Neural progenitor cell (in vitro differentiated cells): ENCODE measurements around the gene STK24. TPM values are rescaled to one million over a fixed set of nuclear protein-coding genes. Genes with fewer than 3 reads are reported as not detected.

ENCODE experiments used
- DNase-seq: peaks from one replicate; pipeline ENCODE4 v3.0.0-alpha.2; 2016; ENCODE audit warnings: low spot score
- H2AFZ ChIP-seq: fragments of 200-600 bp; sonication (generic); replicated peaks from 2 replicates; pipeline ENCODE4 v1.6.1; 2016; ENCODE audit warnings: antibody characterized with exemption
- H3F3A ChIP-seq: fragments of 200-600 bp; sonication (generic); 2 replicates; pipeline ENCODE4 v1.6.1; 2016; ENCODE audit warnings: antibody characterized with exemption, low read depth
- H3K27ac ChIP-seq: fragments of 200-600 bp; sonication (generic); 2 replicates; pipeline ENCODE4 v1.5.1; 2016; ENCODE audit warnings: mild to moderate bottlenecking
- H3K27me3 ChIP-seq: fragments of 200-600 bp; sonication (generic); 2 replicates; pipeline ENCODE4 v1.6.1; 2016; ENCODE audit warnings: mild to moderate bottlenecking, moderate library complexity
- H3K36me3 ChIP-seq: fragments of 200-600 bp; sonication (generic); 2 replicates; pipeline ENCODE4 v1.5.1; 2016
- H3K4me1 ChIP-seq: fragments of 200-600 bp; sonication (generic); 2 replicates; pipeline ENCODE4 v1.6.1; 2016; ENCODE audit warnings: mixed run types
- H3K4me2 ChIP-seq: fragments of 200-600 bp; sonication (generic); 2 replicates; pipeline ENCODE4 v1.6.1; 2016
- H3K4me3 ChIP-seq: fragments of 200-600 bp; sonication (generic); 2 replicates; pipeline ENCODE4 v1.5.1; 2016
- H3K79me2 ChIP-seq: fragments of 200-600 bp; sonication (generic); 2 replicates; pipeline ENCODE4 v1.6.1; 2016; ENCODE audit warnings: low read depth
- H3K9ac ChIP-seq: fragments of 200-600 bp; sonication (generic); 2 replicates; pipeline ENCODE4 v1.6.1; 2016
- H3K9me3 ChIP-seq: fragments of 200-600 bp; sonication (generic); 2 replicates; pipeline ENCODE4 v1.5.1; 2016; ENCODE audit warnings: low read depth
- H4K20me1 ChIP-seq: fragments of 200-600 bp; sonication (generic); 2 replicates; pipeline ENCODE4 v1.6.1; 2016; ENCODE audit warnings: low read depth
- H3K27ac Mint-ChIP-seq: 3 replicates; pipeline ENCODE4 v1.8.0; 2021; ENCODE audit warnings: mixed read lengths
- H3K27me3 Mint-ChIP-seq: 2 replicates; pipeline ENCODE4 v1.8.0; 2022; ENCODE audit warnings: low read depth, mild to moderate bottlenecking, inconsistent platforms, moderate library complexity, mixed read lengths; ENCODE audit not compliant: insufficient read depth
- H3K36me3 Mint-ChIP-seq: 3 replicates; pipeline ENCODE4 v1.8.0; 2021; ENCODE audit warnings: mixed read lengths
- H3K4me1 Mint-ChIP-seq: 3 replicates; pipeline ENCODE4 v1.8.0; 2021; ENCODE audit warnings: mixed read lengths
- H3K4me3 Mint-ChIP-seq: 3 replicates; pipeline ENCODE4 v1.8.0; 2021; ENCODE audit warnings: mild to moderate bottlenecking, moderate library complexity, mixed read lengths
- H3K9me3 Mint-ChIP-seq: 3 replicates; pipeline ENCODE4 v1.8.0; 2020; ENCODE audit warnings: mixed read lengths
- EZH2 ChIP-seq: fragments of 200-600 bp; sonication (generic); IDR thresholded peaks from 2 replicates; pipeline ENCODE4 v1.6.1; 2017; ENCODE audit warnings: antibody characterized with exemption, mild to moderate bottlenecking, moderate library complexity
- EZH2phosphoT487 ChIP-seq: fragments of 200-600 bp; sonication (generic); IDR thresholded peaks from 2 replicates; pipeline ENCODE4 v1.6.1; 2017; ENCODE audit warnings: antibody characterized with exemption
- total RNA-seq: library from RNA; depleted of rRNA; stranded (reverse); fragments of >200 nt; gene quantifications from 2 replicates; pipeline ENCODE4 v1.2.3, GENCODE V29; 2015; ENCODE audit warnings: low replicate concordance
- TF ChIP-seq, protein P1 (sequence below): fragments of 200-600 bp; sonication (generic); IDR thresholded peaks from 2 replicates; pipeline ENCODE4 v1.5.1; 2017; ENCODE audit warnings: antibody characterized with exemption, mild to moderate bottlenecking

Gene STK24
- total RNA-seq, 1 donor from 2014 or later, result 330 TPM

DNA sequence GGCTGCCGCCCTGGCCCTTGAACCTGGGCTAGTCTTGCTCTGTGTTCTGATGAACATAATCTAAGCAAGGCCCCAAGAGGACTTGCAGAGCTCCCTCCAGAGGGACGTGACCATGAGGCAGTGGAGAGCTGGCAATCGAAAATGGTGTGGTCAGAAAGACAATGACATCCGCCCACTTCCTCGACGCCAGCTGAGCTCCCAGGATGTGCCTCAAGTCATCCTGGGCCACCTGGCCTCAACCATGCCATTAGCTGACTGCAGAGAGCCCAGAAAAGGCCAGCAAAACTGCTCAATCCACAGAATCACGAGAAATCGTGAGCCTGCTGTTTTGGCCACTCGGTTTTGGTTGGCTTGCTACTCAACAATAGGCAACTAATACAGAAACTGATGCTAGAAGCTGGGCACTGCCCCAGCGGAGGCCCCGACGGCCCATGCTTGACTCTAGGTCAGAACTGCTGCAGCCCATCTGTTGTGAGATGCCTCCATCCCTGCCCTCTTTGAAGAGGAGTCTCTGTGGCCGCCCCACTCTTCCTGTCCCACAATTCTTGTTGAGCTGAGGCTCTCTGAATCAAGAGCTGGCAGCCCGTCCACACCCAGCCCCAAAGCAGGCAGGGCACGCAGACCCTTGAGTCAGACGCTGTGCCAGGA, 53.3 kb downstream of the STK24 start:
- Histone ChIP-seq H3K9me3 (no peaks in the 10 kb centered on the region), H3K4me1 (peaks cover 32% of the 10 kb centered on the region), H3K27ac (no peak overlapping the region), H3K9ac (no peak overlapping the region), H4K20me1 (peaks cover 100% of the 10 kb centered on the region), H3K27me3 (no peaks in the 10 kb centered on the region), H3K4me3 (no peak overlapping the region), H3K36me3 (no peaks in the 10 kb centered on the region), H3F3A (no peaks in the 10 kb centered on the region), H2AFZ (no peak overlapping the region), H3K79me2 (peaks cover 100% of the 10 kb centered on the region), H3K4me2 (no peak overlapping the region)
- H3K27me3 Mint-ChIP-seq, result peaks cover 2% of the 10 kb centered on the region
- peaks cover 6% of the 10 kb centered on the region for H3K9me3 Mint-ChIP-seq
- peak overlapping the region; percentile 50 for H3K27ac Mint-ChIP-seq
- no peak for TF ChIP-seq EZH2phosphoT487
- no peak for TF ChIP-seq EZH2
- TF ChIP-seq, protein P1, sequence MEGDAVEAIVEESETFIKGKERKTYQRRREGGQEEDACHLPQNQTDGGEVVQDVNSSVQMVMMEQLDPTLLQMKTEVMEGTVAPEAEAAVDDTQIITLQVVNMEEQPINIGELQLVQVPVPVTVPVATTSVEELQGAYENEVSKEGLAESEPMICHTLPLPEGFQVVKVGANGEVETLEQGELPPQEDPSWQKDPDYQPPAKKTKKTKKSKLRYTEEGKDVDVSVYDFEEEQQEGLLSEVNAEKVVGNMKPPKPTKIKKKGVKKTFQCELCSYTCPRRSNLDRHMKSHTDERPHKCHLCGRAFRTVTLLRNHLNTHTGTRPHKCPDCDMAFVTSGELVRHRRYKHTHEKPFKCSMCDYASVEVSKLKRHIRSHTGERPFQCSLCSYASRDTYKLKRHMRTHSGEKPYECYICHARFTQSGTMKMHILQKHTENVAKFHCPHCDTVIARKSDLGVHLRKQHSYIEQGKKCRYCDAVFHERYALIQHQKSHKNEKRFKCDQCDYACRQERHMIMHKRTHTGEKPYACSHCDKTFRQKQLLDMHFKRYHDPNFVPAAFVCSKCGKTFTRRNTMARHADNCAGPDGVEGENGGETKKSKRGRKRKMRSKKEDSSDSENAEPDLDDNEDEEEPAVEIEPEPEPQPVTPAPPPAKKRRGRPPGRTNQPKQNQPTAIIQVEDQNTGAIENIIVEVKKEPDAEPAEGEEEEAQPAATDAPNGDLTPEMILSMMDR, result no peak
- peaks cover 74% of the 10 kb centered on the region for H3K4me1 Mint-ChIP-seq
- H3K4me3 Mint-ChIP-seq, result no peak overlapping the region
- DNase-seq, result no peak
- peaks cover 20% of the 10 kb centered on the region for H3K36me3 Mint-ChIP-seq

DNA sequence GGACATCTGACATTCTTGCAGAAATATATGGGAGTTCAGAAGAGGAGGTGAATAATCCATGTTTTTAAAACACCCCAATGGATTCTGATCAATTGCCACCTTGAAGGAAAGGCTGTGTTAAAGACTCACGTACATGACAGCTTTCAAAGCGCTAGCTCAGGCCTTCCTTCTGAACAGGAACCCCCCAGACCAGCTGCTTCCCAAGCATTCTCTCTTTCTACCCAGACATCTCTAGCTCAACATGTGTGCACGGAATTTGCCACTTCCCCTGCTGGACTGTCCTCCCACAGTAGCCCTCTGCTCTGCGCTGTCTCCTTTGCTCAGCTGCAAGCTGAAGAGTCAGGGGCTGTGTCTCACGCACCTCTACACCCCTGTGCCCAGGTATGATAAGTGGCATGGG, 54.5 kb downstream of the STK24 start:
- no peak for DNase-seq
- Mint-ChIP-seq H3K27ac (peak overlapping the region; percentile 96), H3K9me3 (no peaks in the 10 kb centered on the region), H3K4me3 (no peak overlapping the region), H3K4me1 (peaks cover 70% of the 10 kb centered on the region), H3K27me3 (peaks cover 2% of the 10 kb centered on the region), H3K36me3 (peaks cover 22% of the 10 kb centered on the region)
- H3K36me3 ChIP-seq, result no peaks in the 10 kb centered on the region
- H3K79me2 ChIP-seq, result peaks cover 100% of the 10 kb centered on the region
- no peak overlapping the region for H3K27ac ChIP-seq
- no peak overlapping the region for H3K9ac ChIP-seq
- no peaks in the 10 kb centered on the region for H3K27me3 ChIP-seq
- peaks cover 98% of the 10 kb centered on the region for H4K20me1 ChIP-seq
- no peak overlapping the region for H2AFZ ChIP-seq
- H3K4me2 ChIP-seq, result no peak overlapping the region
- peaks cover 4% of the 10 kb centered on the region for H3F3A ChIP-seq
- no peak overlapping the region for H3K4me3 ChIP-seq
- peaks cover 32% of the 10 kb centered on the region for H3K4me1 ChIP-seq
- TF ChIP-seq, protein P1, result no peak
- no peak for TF ChIP-seq EZH2
- no peaks in the 10 kb centered on the region for H3K9me3 ChIP-seq

DNA sequence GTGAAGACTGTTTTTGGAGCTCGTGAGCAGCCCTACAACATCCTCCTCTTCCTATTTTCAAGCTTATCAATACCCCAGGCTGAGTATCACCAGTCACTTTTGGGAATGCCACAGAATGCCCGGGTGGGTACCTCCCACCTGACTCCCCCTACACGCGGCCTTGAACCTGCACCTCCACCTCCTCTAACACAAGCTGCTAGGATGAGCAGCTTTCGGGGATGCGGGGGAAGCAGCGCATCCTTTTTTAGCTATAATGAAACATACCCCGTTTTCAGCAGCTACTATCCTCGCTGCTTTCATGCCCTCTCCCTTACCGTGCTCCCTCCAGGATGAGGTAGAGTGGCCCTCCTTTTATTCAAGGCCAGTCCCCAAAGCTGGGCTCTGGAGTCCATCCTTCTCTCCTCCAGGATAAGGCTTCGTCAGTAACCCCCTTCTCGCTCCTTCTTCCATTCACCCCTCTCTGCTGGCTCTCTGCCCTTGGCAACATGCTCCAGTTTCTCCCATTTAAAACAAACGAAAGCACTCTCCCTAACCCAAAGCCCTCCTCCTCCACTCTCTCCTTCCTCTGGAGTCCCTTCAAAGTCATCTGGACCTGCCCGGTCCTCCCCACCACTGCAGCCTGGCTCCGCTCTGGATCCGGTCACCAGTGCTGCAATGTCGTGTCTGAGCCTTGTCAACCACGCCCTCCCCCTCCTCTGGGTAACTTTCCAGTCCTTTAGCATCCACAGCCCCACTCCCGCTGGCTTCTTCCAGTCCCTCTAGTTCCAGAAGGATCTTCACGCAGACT, 55.3 kb downstream of the STK24 start:
- Histone ChIP-seq H3K27ac (no peak overlapping the region), H3F3A (peaks cover 11% of the 10 kb centered on the region), H3K36me3 (no peaks in the 10 kb centered on the region), H3K9ac (no peak overlapping the region), H3K27me3 (no peaks in the 10 kb centered on the region), H3K9me3 (no peaks in the 10 kb centered on the region), H3K79me2 (peaks cover 100% of the 10 kb centered on the region), H3K4me2 (no peak overlapping the region), H3K4me1 (peaks cover 39% of the 10 kb centered on the region), H2AFZ (no peak overlapping the region), H3K4me3 (no peak overlapping the region), H4K20me1 (peaks cover 98% of the 10 kb centered on the region)
- no peak for DNase-seq
- TF ChIP-seq, protein P1, result no peak
- TF ChIP-seq EZH2phosphoT487, result no peak
- TF ChIP-seq EZH2, result no peak
- Mint-ChIP-seq H3K9me3 (no peaks in the 10 kb centered on the region), H3K36me3 (peaks cover 17% of the 10 kb centered on the region), H3K4me3 (no peak overlapping the region), H3K27ac (no peak overlapping the region), H3K27me3 (peaks cover 2% of the 10 kb centered on the region), H3K4me1 (peaks cover 67% of the 10 kb centered on the region)
